Mesenchymal stem cell (in vitro differentiated cells and primary cell): ENCODE results near the gene SETD5.
"Not testable (repeated sequence)": the region's sequence is repeated elsewhere in the genome, so short reads cannot be mapped to it uniquely, and the experiment has no call there.

Experiments
- DNase-seq: peaks from one replicate; pipeline ENCODE4 v3.0.0-alpha.2; 2013
- H2AFZ ChIP-seq: one replicate; pipeline ENCODE4 v1.6.1; 2013; ENCODE audit warnings: low read depth, mild to moderate bottlenecking, control low read depth, inconsistent platforms, low read length, moderate library complexity
- H2AK5ac ChIP-seq: 2 replicates; pipeline ENCODE4 v1.6.1; 2013; ENCODE audit warnings: low read length, moderate library complexity, mild to moderate bottlenecking, inconsistent platforms; ENCODE audit not compliant: severe bottlenecking
- H2BK120ac ChIP-seq: one replicate; pipeline ENCODE4 v1.6.1; 2013; ENCODE audit warnings: low read depth, mild to moderate bottlenecking, inconsistent platforms, low read length, moderate library complexity
- H2BK12ac ChIP-seq, 2 experiments: one replicate each; pipeline ENCODE4 v1.6.1; 2013; ENCODE audit warnings: inconsistent platforms in 2 of 2, low read length in 2 of 2, mild to moderate bottlenecking in 2 of 2, moderate library complexity in 2 of 2, control low read depth in 1 of 2
- H2BK15ac ChIP-seq: one replicate; pipeline ENCODE4 v1.6.1; 2013; ENCODE audit warnings: mild to moderate bottlenecking, low read depth, inconsistent platforms; ENCODE audit not compliant: poor library complexity, severe bottlenecking
- H2BK5ac ChIP-seq: 2 replicates; pipeline ENCODE4 v1.6.1; 2013; ENCODE audit warnings: low read depth, mild to moderate bottlenecking, low read length, control low read depth, inconsistent platforms; ENCODE audit not compliant: poor library complexity, severe bottlenecking
- H3K14ac ChIP-seq, 2 experiments: one replicate each; pipeline ENCODE4 v1.6.1; 2013; ENCODE audit warnings: inconsistent platforms in 2 of 2, low read length in 2 of 2, control low read depth in 1 of 2, mild to moderate bottlenecking in 1 of 2, moderate library complexity in 1 of 2
- H3K18ac ChIP-seq, 2 experiments: one replicate each; pipeline ENCODE4 v1.6.1; 2013; ENCODE audit warnings: inconsistent platforms in 2 of 2, low read length in 2 of 2, control low read depth in 1 of 2, low read depth in 1 of 2, mild to moderate bottlenecking in 1 of 2
- H3K23ac ChIP-seq, 2 experiments: one replicate each; pipeline ENCODE4 v1.6.1; 2013; ENCODE audit warnings: inconsistent platforms in 2 of 2, low read length in 2 of 2, mild to moderate bottlenecking in 2 of 2, moderate library complexity in 2 of 2, control low read depth in 1 of 2
- H3K27ac ChIP-seq: 2 replicates; pipeline ENCODE4 v1.5.1; 2013; ENCODE audit warnings: mild to moderate bottlenecking, moderate library complexity, low read length, control low read depth, inconsistent platforms; ENCODE audit not compliant: poor library complexity, severe bottlenecking
- H3K27me3 ChIP-seq, 2 experiments: 2 replicates each; pipeline versions ENCODE4 v1.6.1 to v1.7.0; 2013; ENCODE audit warnings: low read length in 2 of 2, mild to moderate bottlenecking in 2 of 2, moderate library complexity in 2 of 2, control low read depth in 1 of 2, inconsistent platforms in 1 of 2; ENCODE audit not compliant: control insufficient read depth in 1 of 2, insufficient read depth in 1 of 2
- H3K36me3 ChIP-seq, 2 experiments: 2 replicates each; pipeline versions ENCODE4 v1.6.1 to v1.7.0; 2013; ENCODE audit warnings: low read length in 2 of 2, control low read depth in 1 of 2, inconsistent platforms in 1 of 2, low read depth in 1 of 2, mild to moderate bottlenecking in 1 of 2; ENCODE audit not compliant: insufficient read depth in 2 of 2, control insufficient read depth in 1 of 2
- H3K4ac ChIP-seq, 2 experiments: one replicate each; pipeline ENCODE4 v1.6.1; 2013; ENCODE audit warnings: inconsistent platforms in 2 of 2, low read length in 2 of 2, mild to moderate bottlenecking in 2 of 2, moderate library complexity in 2 of 2, control low read depth in 1 of 2, low read depth in 1 of 2
- H3K4me1 ChIP-seq: 2 replicates; pipeline ENCODE4 v1.6.1; 2013; ENCODE audit warnings: low read depth, low read length, control low read depth; ENCODE audit not compliant: control insufficient read depth, insufficient read depth
- H3K4me2 ChIP-seq: 2 replicates; pipeline ENCODE4 v1.6.1; 2013; ENCODE audit warnings: low read length, mild to moderate bottlenecking, inconsistent platforms; ENCODE audit not compliant: poor library complexity, severe bottlenecking
- H3K4me3 ChIP-seq, 2 experiments: 2 replicates each; pipeline versions ENCODE4 v1.5.1 to v1.7.0; 2013; ENCODE audit warnings: low read length in 2 of 2, mild to moderate bottlenecking in 2 of 2, control low read depth in 1 of 2, low read depth in 1 of 2; ENCODE audit not compliant: insufficient read depth in 1 of 2
- H3K79me1 ChIP-seq: replicated peaks from 2 replicates; pipeline ENCODE4 v1.6.1; 2013; ENCODE audit warnings: mild to moderate bottlenecking, control low read depth, low read length, inconsistent platforms; ENCODE audit not compliant: poor library complexity, severe bottlenecking
- H3K9ac ChIP-seq: 2 replicates; pipeline ENCODE4 v1.7.0; 2013; ENCODE audit warnings: mild to moderate bottlenecking, low read length, moderate library complexity
- H3K9me3 ChIP-seq: 2 replicates; pipeline ENCODE4 v1.7.0; 2013; ENCODE audit warnings: mild to moderate bottlenecking, low read length; ENCODE audit not compliant: control insufficient read depth
- H4K8ac ChIP-seq: one replicate; pipeline ENCODE4 v1.6.1; 2013; ENCODE audit warnings: inconsistent platforms, mild to moderate bottlenecking, low read length, moderate library complexity
- H4K91ac ChIP-seq: one replicate; pipeline ENCODE4 v1.6.1; 2013; ENCODE audit warnings: mild to moderate bottlenecking, low read length, inconsistent platforms
- WGBS: methylation state at CpG from one replicate; pipeline ENCODE4 v1.1.7; 2013; ENCODE audit warnings: mixed read lengths; 5-methylcytosine and 5-hydroxymethylcytosine counted together

The SETD5 gene

GRCh38 chr3:9494036-9494435 lies 96.6 kb downstream of the SETD5 start:
- not testable (repeated sequence) for H4K8ac ChIP-seq, H3K4me1 ChIP-seq, H3K9me3 ChIP-seq, H3K27ac ChIP-seq, H2BK5ac ChIP-seq, H3K18ac ChIP-seq, H3K79me1 ChIP-seq, DNase-seq, H3K27me3 ChIP-seq, H2AFZ ChIP-seq, H3K4me2 ChIP-seq, H3K14ac ChIP-seq, H3K4me3 ChIP-seq, H2AK5ac ChIP-seq, H3K9ac ChIP-seq, H2BK120ac ChIP-seq, H3K4ac ChIP-seq, H3K23ac ChIP-seq, H2BK12ac ChIP-seq, H2BK15ac ChIP-seq, H4K91ac ChIP-seq
- WGBS = 95% methylated on average over 15 of the region's 15 CpGs
- peaks cover 0 to 14% of the 10 kb centered on the region in 2 experiments for H3K36me3 ChIP-seq

GRCh38 chr3:9496893-9497292 lies 99.5 kb downstream of the SETD5 start:
- H3K27me3 ChIP-seq = peaks cover 22 to 29% of the 10 kb centered on the region in 2 experiments
- H2AK5ac ChIP-seq = no peak overlapping the region
- peaks cover 0 to 3% of the 10 kb centered on the region in 2 experiments for H3K36me3 ChIP-seq
- no peak overlapping the region for H2BK15ac ChIP-seq
- H2BK5ac ChIP-seq = no peak overlapping the region
- H3K4me2 ChIP-seq = no peak overlapping the region
- DNase-seq = no peak
- H3K79me1 ChIP-seq = no peaks in the 10 kb centered on the region
- H3K4me1 ChIP-seq = peaks cover 20% of the 10 kb centered on the region
- H3K23ac ChIP-seq = no peak overlapping the region
- H2AFZ ChIP-seq = no peak overlapping the region
- H2BK12ac ChIP-seq = no peak overlapping the region
- H3K14ac ChIP-seq = no peak overlapping the region
- H3K9me3 ChIP-seq = no peaks in the 10 kb centered on the region
- no peak overlapping the region for H3K18ac ChIP-seq
- H3K27ac ChIP-seq = no peak overlapping the region
- H4K8ac ChIP-seq = no peak overlapping the region
- 80% methylated on average over 6 of the region's 6 CpGs for WGBS
- H3K4me3 ChIP-seq = no peak overlapping the region
- no peak overlapping the region for H4K91ac ChIP-seq
- H3K9ac ChIP-seq = no peak overlapping the region
- H3K4ac ChIP-seq = no peak overlapping the region
- no peak overlapping the region for H2BK120ac ChIP-seq

DNA sequence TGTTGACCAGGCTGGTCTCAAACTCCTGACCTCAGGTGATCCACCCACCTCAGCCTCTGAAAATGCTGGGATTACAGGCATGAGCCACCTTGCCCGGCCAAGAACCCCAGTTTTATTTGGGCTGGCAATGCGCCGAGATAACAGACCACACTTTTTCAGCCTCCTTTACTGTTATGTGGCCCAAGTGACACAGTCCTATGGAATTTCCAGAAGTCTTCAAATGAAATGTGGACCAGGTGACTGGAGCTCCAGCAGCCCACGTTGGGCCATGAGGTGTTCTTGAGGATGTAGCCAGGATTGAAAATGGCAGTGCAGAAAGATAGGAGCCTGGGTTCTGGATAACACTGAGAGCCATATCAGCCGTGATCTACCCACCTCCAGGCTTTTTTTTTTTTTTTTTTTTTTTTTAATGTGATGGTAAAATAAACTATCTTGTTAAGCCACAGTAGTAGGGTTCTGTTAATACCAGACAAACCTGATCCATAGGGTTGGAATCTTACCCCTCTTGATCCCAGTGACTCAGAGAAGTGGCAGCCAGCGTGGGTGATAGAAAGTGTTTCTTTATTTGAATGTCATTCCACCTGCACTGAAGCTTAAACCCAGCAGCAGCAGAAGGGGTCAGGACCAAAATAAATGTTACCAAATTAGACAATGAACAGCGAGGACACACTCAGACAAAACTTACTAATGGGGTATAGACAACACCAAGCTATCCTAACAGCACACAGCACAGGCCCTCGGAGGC lies 100.6 kb downstream of the SETD5 start:
- no peaks in the 10 kb centered on the region for H3K9me3 ChIP-seq
- no peak overlapping the region for H3K23ac ChIP-seq
- no peak overlapping the region for H2BK120ac ChIP-seq
- no peak overlapping the region for H2BK15ac ChIP-seq
- H3K4me3 ChIP-seq = no peak overlapping the region
- H3K4me1 ChIP-seq = peaks cover 20% of the 10 kb centered on the region
- H2AK5ac ChIP-seq = no peak overlapping the region
- H4K8ac ChIP-seq = no peak overlapping the region
- H3K18ac ChIP-seq = no peak overlapping the region
- no peaks in the 10 kb centered on the region for H3K79me1 ChIP-seq
- peak; percentile 15 for DNase-seq
- no peak overlapping the region for H3K4me2 ChIP-seq
- no peak overlapping the region for H2AFZ ChIP-seq
- H3K27me3 ChIP-seq = peaks cover 22 to 32% of the 10 kb centered on the region in 2 experiments
- H3K14ac ChIP-seq = no peak overlapping the region
- H3K9ac ChIP-seq = no peak overlapping the region
- no peak overlapping the region for H4K91ac ChIP-seq
- WGBS = 70% methylated on average over 7 of the region's 8 CpGs
- H2BK12ac ChIP-seq = no peak overlapping the region
- no peak overlapping the region for H3K4ac ChIP-seq
- no peak overlapping the region for H3K27ac ChIP-seq
- H2BK5ac ChIP-seq = no peak overlapping the region
- H3K36me3 ChIP-seq = peaks cover 0 to 3% of the 10 kb centered on the region in 2 experiments

- Histone ChIP-seq H3K23ac (no peak overlapping the region), H3K4me2 (no peak overlapping the region), H2BK15ac (no peak overlapping the region), H2BK120ac (no peak overlapping the region), H3K14ac (no peak overlapping the region), H3K79me1 (no peaks in the 10 kb centered on the region), H3K18ac (no peak overlapping the region), H4K91ac (no peak overlapping the region), H2BK12ac (no peak overlapping the region), H3K4me1 (peaks cover 20% of the 10 kb centered on the region), H3K9me3 (no peaks in the 10 kb centered on the region), H2AK5ac (no peak overlapping the region), H2BK5ac (no peak overlapping the region), H4K8ac (no peak overlapping the region), H2AFZ (no peak overlapping the region), H3K4me3 (no peak overlapping the region), H3K4ac (no peak overlapping the region), H3K36me3 (peaks cover 0 to 3% of the 10 kb centered on the region in 2 experiments), H3K27ac (no peak overlapping the region), H3K9ac (no peak overlapping the region), H3K27me3 (peaks cover 22 to 32% of the 10 kb centered on the region in 2 experiments)
- WGBS = 96% methylated on average over 6 of the region's 6 CpGs
- DNase-seq = no peak
Measured at GRCh38 chr3:9498781-9499180, 101.4 kb downstream of the SETD5 start.
